Suprapubic skin (tissue), 3 donors: Measurements from ENCODE around the gene ZCCHC24.

Source experiments
- CTCF ChIP-seq, 2 donors: fragments of 200-600 bp in 1 of 2; fragments of 450-650 bp in 1 of 2; sonication (generic) in 1 of 2; IDR thresholded peaks; one replicate each; pipeline ENCODE4 v1.5.1; 2016 to 2019; ENCODE audit warnings: antibody characterized with exemption in 2 of 2, mild to moderate bottlenecking in 1 of 2, moderate library complexity in 1 of 2
- POLR2A ChIP-seq, 2 donors: fragments of 450-650 bp; IDR thresholded peaks; one replicate each; pipeline ENCODE4 v1.6.1; 2017; ENCODE audit warnings: antibody characterized with exemption in 2 of 2, mild to moderate bottlenecking in 2 of 2, moderate library complexity in 2 of 2

- TF ChIP-seq POLR2A (IDR thresholded peaks at IDR 0.05) (no peak), CTCF (IDR thresholded peaks at IDR 0.05) (no peak)
Measured at GRCh38 chr10:79361726-79362397, 83.6 kb downstream of the ZCCHC24 start.
